Cortex of kidney (tissue), 1 donor: ENCODE measurements around the gene ATF7IP.

Experiments
- DNase-seq: peaks from one replicate; lab custom pipeline; 2025; lab: John Stamatoyannopoulos, UW

Gene ATF7IP

GRCh38 chr12:14505626-14506596, 140.4 kb downstream of the ATF7IP start:
- DNase-seq = no peak

- DNase-seq = no peak
Observed at GRCh38 chr12:14510574-14510973, 145.1 kb downstream of the ATF7IP start.

GRCh38 chr12:14514154-14514842, 148.8 kb downstream of the ATF7IP start:
- no peak for DNase-seq

GRCh38 chr12:14514946-14515345, 149.5 kb downstream of the ATF7IP start:
- no peak for DNase-seq

- no peak for DNase-seq
Observed at GRCh38 chr12:14521822-14522221, 156.3 kb downstream of the ATF7IP start.

GRCh38 chr12:14525964-14526363, 160.5 kb downstream of the ATF7IP start:
- DNase-seq = no peak

GRCh38 chr12:14532152-14532551, 166.7 kb downstream of the ATF7IP start:
- DNase-seq = no peak

GRCh38 chr12:14537088-14537487, 171.6 kb downstream of the ATF7IP start:
- DNase-seq = no peak

GRCh38 chr12:14540801-14541462, 175.4 kb downstream of the ATF7IP start:
- DNase-seq = no peak

GRCh38 chr12:14545144-14546124, 180.0 kb downstream of the ATF7IP start:
- no peak for DNase-seq

GRCh38 chr12:14547571-14547970, 182.1 kb downstream of the ATF7IP start:
- DNase-seq = no peak

- no peak for DNase-seq
Observed at GRCh38 chr12:14548609-14549008, 183.1 kb downstream of the ATF7IP start.
